NCI-H1694 treated with DMSO at 0.1 percent for 48 hours (cell line): ENCODE results near the gene PEX11B.

ENCODE experiments used
- DNase-seq: peaks from one replicate; lab custom pipeline; 2025; lab: John Stamatoyannopoulos, UW

PEX11B gene

GRCh38 chr1:145871994-145872924 lies 46.3 kb downstream of the PEX11B start:
- DNase-seq, result no peak

GRCh38 chr1:145868232-145868631 lies 50.3 kb downstream of the PEX11B start:
- no peak for DNase-seq

- DNase-seq, result no peak
Observed at GRCh38 chr1:145863282-145864018, 55.1 kb downstream of the PEX11B start.
